G401.6 (cell line): ENCODE data around the gene ADGRG4.

Experiments
- FAIRE-seq: peaks from 2 replicates; lab custom pipeline; 2012; peaks lifted over from hg19 to GRCh38; lab: Jason Lieb, UNC

ADGRG4 gene

DNA sequence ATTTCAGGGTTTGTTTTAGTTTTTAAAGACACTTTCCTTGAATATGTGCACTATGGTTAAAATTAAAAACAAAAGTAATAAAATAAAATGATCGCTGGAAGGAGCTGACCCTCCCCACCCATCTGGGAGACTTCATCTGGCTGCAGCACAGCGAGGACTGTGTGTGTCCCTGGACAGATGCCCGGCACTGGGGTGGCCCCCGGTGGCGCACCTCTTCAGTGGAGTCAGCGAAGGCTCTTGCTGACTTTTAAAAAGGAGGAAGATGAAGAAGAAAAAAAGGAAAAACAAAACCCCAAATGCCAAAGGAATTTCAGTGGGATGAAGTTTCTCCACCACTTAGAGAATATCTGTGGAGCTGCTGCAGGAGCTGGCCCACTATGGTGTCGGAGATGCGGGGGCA, 5.4 kb upstream of the ADGRG4 start:
- FAIRE-seq, result no peak

DNA sequence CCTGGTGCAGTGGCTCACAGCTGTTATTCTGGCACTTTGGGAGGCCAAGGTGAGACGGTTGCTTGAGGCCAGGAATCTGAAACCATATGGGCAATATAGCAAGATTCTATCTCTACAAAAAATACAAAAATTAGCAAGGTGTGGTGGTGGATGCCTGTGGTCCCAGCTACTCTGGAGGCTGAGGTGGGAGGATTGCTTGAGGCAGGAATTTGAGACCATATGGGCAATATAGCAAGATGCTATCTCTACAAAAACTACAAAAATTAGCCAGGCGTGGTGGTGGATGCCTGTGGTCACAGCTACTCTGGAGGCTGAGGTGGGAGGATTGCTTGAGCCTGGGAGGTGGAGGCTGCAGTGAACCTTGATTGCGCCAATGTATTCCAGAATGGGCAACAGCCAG, 2.3 kb downstream of the ADGRG4 start:
- no peak for FAIRE-seq

DNA sequence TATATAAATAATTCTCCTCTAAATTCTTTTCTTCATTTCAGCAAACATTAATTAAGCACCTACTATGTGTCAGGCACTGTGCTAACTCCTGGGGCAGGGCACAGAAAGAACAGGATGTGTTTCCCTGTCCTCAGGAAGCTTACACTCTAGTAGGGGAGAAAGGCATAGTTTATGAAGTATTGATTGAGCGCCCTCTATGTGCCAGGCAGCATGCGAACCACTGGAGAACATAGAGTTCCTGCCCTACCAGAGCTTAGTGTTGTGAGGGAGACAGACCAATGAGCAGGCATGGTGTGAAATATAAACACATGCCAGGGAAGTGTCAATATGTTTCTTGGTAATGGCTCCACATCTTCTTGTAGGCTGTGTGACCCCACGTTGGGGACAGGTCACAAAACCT, 3.7 kb downstream of the ADGRG4 start:
- no peak for FAIRE-seq

DNA sequence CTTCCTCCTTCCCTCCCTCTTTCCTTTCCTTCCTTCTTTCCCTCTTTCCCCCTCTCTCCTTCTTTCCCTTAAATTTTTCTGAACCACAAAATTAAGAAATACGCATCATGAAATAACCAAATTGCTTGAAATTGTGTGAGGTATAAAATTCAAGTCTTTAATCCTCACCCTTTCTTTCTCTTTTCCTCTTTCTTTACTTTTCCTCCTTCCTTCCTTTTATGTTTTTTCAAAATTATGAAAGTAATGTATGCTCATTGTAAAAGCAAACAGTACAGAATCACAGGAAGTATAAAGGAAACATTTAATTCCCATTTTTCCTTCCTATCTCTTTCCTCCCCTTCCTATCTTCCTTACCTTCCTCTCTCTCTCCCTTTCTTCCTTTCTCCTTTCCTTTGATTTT, 5.4 kb downstream of the ADGRG4 start:
- no peak for FAIRE-seq

DNA sequence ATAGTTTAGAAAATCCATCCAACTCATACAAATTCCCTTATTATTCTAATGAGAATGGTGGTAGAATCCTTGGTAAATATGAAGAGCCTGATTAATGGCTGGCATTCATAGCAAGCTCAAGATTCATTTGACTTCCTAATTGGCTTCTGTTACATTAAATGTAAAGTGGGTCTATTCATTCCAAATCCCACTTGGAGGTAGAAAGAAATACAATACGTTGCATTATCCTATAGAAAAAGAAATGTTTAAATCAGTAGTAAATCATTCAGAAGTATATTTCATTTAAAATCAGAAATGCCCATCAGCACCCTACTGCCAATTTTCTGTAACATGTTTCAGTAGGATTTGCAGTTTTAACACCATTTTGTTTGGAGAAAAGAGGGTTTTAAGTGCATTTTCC, 6.7 kb downstream of the ADGRG4 start:
- no peak for FAIRE-seq

DNA sequence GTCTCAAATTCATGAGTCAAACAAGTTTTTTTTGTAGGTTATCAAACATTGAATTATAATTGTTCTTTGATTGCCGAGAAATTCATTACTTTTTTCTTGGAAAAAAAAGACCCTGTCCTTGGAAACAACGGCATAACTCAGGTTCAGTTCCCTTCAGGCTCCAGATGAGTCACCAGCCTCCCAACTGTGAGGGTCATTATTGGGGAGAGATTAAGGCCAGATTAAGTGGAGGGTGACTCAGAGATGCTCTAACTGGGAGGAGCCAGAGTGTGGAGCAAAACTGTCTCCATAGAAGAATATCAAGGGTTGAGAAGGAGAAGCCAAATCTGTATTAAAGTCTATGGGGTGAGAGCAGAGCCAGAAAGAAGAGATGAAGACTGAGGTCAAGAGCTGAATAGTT, 9.6 kb downstream of the ADGRG4 start:
- FAIRE-seq, result no peak

DNA sequence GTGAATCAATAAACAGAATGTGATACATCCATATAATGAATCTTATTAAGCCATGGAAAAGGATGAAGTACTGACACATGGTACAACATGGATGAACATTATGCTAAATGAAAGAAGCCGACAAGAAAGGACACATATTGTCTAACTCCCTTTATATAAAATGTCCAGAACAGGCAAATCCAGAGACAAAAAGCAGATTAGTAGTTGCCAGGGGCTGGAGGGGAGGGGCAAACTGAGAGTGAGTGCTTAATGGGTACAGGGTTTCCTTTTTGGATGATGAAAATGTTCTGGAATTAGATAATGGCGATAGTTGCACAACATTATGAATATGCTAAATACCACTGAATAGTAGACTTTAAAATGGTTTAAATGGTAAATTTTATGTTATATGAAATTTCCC, 17.4 kb downstream of the ADGRG4 start:
- no peak for FAIRE-seq

DNA sequence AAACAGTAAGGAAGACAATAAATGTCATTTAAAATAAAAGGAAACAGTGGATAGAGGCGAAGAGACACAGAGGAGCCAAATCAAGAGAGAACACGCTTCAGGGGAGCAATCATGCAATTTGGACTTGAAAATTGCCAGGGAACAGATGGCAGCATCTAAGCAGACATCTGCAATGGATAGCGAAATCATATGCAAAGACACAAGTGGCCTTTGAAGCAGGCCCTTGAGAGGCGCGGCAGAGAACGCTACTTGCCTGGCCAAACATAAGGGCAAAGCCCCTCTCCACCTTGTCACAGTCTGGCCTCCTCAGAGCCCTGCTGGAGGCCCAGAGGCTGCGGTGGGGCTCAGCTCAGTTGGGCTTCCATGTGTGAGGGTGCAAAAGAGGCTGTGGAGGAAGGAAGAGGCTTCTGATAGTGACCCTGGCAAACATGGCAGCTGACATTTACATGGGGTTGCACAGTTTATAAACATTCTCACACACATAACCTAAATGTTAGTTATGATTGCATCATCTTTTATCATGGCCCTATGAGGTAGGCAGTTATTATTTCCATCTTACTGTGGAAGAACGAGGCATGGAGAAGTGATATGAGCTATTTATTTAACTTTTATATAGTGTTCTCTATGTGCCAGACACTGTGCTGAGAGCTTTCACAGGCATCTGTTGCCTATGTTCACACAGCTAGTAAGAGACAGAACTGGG, 18.3 kb downstream of the ADGRG4 start:
- no peak for FAIRE-seq

DNA sequence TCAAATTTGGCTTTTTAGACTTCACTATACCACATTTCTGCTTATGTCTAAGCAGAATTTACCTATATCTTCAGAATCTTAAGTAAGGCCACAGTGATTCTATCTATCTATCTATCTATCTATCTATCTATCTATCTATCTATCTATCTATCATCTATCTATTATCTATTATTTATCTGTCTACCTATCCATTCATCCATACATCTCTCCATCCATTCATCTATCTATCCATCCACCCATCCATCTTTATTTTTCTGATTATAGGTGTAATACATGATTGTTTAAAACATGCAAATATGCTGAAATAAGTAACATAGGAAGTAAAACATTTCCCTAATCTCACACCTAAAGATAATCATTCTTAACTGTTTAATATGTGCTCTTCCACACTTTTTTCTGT, 18.8 kb downstream of the ADGRG4 start:
- FAIRE-seq, result no peak

DNA sequence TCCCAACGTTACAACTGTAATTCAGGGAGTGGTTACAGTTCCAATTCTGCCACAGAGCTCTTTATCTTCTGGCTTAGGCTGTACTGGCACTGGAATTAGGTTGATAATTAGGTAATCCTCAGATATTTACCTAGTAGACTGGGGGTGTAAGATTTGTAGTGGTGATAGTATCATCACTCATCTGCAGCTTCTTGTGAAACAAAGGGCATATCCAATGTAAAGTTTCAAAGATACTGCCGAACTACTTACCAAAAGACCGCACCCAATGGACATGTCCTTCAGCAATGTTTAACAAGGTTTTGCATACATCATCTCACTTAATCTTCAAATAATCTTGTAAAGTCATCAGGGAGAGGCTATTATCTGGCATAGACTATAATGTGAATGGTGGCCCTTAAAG, 20.8 kb downstream of the ADGRG4 start:
- no peak for FAIRE-seq

DNA sequence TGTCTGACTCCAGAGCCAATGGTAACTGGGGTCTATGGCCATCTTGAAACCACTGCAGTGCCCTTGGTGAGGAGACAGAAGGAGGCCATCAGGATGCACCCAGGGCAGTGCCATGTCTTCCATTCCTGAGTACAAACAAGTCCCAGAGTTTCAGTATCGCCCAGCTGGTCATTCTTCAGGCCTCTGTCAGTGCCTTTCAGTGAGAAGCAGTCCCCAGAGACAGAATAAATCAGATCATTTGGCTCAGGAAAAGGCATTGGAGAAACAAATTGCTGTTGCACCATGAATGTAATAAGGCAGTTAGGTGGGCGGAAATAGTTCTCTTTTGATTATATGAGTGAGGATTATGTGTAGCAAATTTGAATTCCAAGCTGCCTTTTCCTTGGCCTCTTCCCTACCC, 21.3 kb downstream of the ADGRG4 start:
- FAIRE-seq, result no peak

DNA sequence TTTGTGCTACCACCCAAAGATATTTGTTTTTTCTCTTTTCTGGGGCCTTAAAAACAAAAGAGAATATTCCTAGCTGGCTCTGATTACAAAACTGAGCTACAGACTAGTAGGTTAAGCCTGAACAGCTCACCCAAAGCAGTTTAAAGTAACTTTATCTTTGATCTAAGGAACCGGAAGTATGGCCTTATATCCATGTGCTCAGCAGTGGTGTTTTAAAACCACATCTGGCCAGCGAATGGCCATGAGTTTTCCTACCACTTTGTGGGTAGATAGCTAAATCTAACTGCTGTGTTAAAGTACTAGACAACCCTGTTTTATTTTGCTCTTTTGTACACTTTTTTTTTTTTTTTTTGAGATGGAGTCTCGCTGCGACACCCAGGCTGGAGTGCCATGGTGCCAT, 24.6 kb downstream of the ADGRG4 start:
- FAIRE-seq, result no peak

DNA sequence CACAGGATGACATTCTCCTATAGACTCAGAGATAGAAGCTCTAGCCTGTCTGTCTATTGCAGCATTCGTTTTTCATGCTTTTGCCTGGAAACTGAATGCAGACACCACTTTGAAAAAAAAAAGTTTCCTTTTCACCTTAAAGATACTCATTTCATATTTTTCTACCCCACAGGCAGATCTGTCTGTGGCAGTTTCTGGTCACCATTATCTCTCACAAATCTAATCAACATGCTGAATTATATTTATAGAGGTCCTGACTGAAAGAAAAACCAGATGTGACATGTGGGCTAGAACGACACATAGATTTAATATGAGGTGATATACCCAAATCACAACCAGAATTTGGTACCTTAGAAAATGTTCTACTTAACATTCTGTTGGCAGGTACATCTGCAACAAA, 28.2 kb downstream of the ADGRG4 start:
- no peak for FAIRE-seq

DNA sequence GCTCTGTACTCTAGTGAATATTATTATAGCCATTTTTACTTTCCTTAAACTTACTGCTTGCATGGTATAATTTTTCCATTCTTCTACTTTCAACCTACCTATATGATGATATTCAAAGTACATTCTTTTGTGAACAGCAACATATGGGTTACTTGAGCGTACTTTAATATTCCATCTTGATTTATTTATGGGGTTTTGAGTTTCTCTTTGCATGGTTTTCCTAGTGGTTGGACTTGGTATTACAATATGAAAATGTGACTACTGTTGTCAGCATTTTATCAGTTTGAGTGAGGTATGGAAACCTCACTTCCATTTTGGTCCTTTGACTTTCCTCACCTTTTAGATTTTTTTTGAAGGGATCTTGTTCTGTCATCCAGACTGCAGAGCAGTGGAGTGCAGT, 35.9 kb downstream of the ADGRG4 start:
- FAIRE-seq, result peak; percentile 72

DNA sequence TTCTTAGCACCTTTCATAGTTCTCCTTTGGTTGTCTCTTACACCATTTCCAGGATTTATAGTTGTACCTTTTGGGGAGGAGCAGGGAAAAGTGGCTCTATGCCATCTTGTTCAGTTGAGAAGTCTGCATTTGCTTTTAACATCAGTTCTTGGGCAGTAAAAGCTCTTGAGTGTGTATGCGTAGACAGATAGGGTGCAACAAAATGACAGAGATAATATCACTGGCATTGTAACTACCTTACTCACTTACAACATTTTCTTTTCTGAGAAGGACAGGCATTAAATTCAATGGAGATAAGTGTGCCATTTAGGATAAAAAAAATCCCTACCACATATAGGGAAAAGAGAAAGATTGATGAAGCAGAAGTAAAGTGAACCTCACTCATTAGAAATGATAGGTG, 38.9 kb downstream of the ADGRG4 start:
- FAIRE-seq, result no peak

DNA sequence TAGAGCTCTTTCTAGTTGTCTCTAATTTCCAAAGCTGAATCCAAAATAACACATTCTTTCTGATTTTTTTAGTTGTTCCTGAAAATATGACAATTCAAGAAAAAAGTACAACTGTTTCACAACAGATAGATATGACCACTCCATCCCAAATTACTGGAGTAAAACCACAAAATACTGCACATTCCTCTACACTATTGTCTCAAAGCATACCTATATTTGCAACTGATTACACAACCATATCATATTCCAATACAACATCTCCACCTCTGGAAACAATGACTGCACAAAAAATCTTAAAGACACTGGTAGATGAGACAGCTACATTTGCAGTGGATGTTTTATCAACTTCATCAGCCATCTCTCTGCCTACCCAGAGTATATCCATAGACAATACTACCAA, 43.6 kb downstream of the ADGRG4 start:
- FAIRE-seq, result no peak

DNA sequence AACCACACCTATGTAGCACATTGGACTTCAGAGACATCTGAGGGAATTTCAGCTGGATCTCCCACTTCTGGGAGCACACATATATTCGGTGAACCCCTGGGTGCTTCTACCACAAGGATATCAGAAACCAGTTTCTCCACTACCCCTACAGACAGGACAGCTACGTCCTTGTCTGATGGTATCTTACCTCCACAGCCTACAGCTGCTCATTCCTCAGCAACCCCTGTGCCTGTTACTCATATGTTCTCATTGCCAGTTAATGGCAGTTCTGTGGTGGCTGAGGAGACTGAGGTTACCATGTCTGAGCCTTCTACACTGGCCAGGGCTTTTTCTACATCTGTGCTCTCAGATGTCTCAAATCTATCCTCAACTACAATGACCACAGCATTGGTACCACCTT, 45.7 kb downstream of the ADGRG4 start:
- no peak for FAIRE-seq

DNA sequence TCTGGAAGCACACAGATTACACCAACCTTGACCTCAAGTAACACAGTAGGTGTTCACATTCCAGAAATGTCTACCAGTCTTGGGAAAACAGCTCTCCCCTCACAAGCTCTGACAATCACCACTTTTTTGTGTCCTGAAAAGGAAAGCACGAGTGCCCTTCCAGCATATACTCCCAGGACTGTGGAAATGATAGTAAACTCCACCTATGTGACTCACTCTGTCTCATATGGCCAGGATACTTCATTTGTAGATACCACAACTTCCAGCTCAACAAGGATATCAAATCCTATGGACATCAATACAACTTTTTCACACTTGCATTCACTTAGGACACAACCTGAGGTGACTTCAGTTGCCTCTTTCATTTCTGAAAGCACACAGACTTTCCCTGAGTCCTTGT, 46.9 kb downstream of the ADGRG4 start:
- FAIRE-seq, result no peak

DNA sequence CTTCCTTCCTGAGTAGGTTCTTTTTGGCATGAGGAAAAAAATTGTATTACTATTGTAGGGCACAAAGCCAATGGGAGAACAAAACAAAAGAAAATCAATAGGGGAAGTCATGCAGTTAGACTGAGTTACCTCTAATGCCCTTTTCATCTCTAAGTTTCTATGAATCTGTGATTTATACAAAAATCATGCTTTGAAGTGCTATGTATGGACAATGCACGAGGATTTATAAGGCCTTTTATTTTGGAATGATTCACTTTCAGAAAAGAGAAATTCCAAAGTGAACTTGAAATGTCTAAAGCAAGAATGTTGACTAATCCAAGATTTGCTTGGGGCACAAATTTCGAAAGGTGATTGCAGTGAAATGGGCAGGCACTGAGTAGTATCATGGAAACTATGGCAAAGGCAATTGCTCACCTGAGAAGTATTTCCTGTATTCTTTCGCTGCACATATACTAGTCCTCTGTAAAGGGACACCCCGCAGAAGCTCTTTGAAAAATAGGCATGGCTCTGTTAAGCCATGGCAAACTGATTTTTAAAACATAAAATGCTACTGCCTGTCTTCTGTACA, 52.8 kb downstream of the ADGRG4 start:
- no peak for FAIRE-seq

DNA sequence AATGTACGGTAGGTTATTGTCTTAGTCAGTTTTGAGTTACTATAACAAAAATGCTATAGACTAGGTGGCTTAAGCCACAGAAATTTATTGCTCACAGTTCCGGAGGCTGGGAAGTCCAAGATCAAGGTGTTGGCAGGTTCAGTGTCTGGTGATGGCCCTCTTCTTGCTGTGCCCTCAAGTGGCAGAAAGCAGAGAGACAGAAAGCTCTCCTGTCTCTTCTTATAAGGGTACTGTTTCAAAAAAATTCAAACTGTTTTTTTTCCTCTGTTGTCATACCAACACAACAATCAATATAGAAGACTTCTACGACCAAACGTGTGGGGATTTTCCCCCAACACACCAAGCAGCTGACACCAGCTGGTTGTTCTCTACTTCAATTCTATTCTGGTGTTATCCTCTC, 53.4 kb downstream of the ADGRG4 start:
- FAIRE-seq, result no peak

DNA sequence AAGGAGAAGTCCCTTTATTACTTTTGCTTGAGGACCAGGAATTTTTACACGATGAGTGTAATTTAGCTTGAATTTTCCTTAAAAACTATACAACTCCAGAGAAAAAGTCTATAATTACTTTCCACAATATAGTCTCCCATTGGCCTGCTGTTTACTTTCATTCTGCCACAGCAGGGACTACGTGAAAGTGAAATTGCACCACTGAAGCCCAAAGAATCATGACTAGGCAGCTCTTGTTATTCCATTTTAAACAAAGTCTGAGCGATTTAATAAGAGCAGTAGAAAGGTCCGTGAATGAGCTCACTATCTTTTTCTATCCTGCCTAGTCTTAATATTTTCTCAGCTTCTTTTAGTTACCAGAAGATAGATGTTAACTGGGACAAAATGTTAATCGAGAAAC, 68.6 kb downstream of the ADGRG4 start:
- FAIRE-seq, result no peak

DNA sequence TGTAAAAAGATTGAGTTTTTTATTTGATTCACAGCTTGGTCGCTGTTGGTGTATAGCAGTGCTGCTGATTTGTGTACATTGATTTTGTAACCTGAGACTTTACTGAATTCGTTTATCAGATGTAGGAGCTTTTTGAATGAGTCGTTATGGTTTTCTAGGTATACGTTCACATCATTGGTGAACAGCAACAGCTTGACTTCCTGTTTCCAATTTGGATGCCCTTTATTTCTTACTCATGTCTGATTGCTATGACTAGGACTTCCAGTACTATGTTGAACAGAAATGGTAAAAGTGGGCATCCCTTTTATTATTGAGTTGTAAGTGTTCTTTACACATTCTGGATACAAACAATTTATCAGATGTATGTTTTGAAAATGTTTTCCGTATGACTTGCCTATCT, 76.0 kb downstream of the ADGRG4 start:
- no peak for FAIRE-seq

DNA sequence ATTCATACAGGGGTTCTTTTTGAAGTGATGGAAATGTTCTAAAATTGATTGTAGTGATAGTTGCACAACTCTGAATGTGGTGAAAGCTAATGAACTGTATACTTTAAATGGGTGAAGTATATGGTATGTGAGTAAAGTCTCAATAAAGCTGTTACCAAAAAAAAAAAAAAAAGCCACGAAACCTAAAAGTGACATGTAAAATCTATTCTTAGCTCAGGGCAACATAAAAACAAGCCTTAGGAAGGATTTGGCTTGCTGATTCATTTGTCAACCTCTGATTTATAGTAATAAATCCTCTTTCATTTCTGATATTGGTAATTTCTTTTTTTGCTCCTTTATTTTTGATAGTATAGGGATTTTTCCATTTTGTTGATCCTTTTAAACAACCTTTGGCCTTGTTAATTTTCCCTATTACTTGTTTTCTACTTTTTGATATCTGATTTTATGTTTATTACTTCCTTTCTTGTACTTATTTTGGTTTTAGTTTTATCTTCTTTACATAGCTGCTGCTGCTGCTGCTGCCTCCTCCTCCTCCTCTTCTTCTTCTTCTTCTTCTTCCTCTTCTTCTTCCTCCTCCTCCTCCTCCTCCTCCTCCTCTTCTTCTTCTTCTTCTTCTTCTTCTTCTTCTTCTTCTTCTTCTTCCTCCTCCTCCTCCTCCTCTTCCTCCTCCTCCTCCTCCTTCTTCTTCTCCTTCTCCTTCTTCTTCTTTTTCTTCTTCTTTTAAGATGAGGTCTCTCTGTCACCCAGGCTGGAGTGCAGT, 79.4 kb downstream of the ADGRG4 start:
- FAIRE-seq, result no peak

DNA sequence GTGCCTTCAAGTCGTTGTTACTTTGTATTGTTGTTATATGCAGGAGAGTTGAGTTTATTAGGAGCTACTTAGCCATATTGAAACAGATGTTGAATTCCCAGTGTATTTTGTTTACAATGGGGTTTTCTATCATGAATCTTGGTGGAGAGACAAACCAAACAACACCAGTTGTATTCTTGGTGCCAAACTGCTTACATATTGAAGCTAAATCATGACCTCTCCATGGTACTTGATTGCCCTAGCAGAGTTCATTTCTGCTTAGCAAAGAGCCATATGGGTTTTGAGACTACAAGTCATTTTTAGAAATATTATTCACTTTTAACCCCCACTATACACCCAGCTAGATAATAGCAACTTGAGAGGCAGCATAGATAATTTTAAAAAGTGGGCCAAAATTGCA, 85.4 kb downstream of the ADGRG4 start:
- FAIRE-seq, result no peak
